Erythroblast (primary cell): ENCODE results near the gene CD46.

Experiments used
- GATA1 ChIP-seq: IDR thresholded peaks from 2 replicates; pipeline ENCODE4 v1.6.1; 2011; ENCODE audit warnings: low read depth, mild to moderate bottlenecking, control low read depth, low read length, moderate library complexity
- POLR2A ChIP-seq: IDR thresholded peaks from 2 replicates; pipeline ENCODE4 v1.6.1; 2011; ENCODE audit warnings: mild to moderate bottlenecking, low read length

GRCh38 chr1:207798847-207799246 lies 47.0 kb downstream of the CD46 start:
- TF ChIP-seq POLR2A (no peak), GATA1 (no peak)
